Pulmonary artery endothelial cell (primary cell): Measurements from ENCODE around the gene GREM2. TPM values are rescaled to one million over a fixed set of nuclear protein-coding genes. Genes with fewer than 3 reads are reported as not detected.

Experiments used
- DNase-seq: peaks from one replicate; pipeline ENCODE4 v3.0.0-alpha.2; 2011; ENCODE audit warnings: low read depth, low spot score
- total RNA-seq: library from RNA; depleted of rRNA; stranded (reverse); fragments of >200 nt; gene quantifications from 2 replicates; pipeline ENCODE4 v1.2.3, GENCODE V29; 2014

Gene GREM2
- total RNA-seq, 1 donor from 2014 or later: not detected

GRCh38 chr1:240457203-240457602 is 154.8 kb downstream of the GREM2 start:
- DNase-seq: no peak

DNA sequence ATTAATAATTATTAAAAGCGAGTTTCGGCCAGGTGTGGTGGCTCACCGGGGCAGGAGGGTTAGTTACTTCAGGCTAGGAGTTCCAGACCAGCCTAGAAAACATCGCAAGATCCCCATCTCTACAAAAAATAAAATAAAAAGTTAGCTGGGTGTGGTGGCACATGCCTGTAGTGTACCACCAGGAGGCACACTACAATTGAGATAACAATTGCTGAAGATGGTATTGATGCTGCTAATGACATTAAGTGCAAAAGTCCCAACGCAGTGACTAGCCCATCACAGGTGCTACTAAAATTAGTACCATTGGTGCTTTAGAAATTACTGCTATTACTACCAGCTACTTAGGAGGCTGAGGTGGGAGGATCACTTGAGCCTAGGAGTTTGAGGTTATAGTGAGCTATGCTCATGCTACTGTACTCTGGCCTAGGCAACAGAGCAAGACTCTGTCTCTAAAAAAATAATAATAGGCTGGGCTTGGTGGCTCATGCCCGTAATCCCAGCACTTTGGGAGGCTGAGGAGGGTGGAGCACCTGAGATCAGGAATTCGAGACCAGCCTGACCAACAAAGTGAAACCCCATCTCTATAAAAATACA is 156.6 kb downstream of the GREM2 start:
- no peak for DNase-seq

- no peak for DNase-seq
These were observed 166.6 kb downstream of the GREM2 start for GRCh38 chr1:240445369-240445768.

GRCh38 chr1:240441669-240442068 is 170.3 kb downstream of the GREM2 start:
- DNase-seq: no peak
